H9 (cell line): ENCODE data around the gene CUBN. TPM values are rescaled to one million over a fixed set of nuclear protein-coding genes. Genes with fewer than 3 reads are reported as not detected.

ENCODE experiments used
- DNase-seq: peaks from one replicate; pipeline ENCODE4 v3.0.0-alpha.2; 2017
- H2AFZ ChIP-seq: one replicate; pipeline ENCODE4 v1.6.1; 2013; ENCODE audit warnings: mild to moderate bottlenecking, low read length, control low read depth, moderate library complexity
- H2AK5ac ChIP-seq: 2 replicates; pipeline ENCODE4 v1.6.1; 2013; ENCODE audit warnings: low read length, control low read depth, mixed read lengths; ENCODE audit not compliant: insufficient read length
- H2BK120ac ChIP-seq: one replicate; pipeline ENCODE4 v1.6.1; 2013; ENCODE audit warnings: low read depth, mild to moderate bottlenecking, low read length, control low read depth, inconsistent platforms; ENCODE audit not compliant: poor library complexity, severe bottlenecking
- H2BK12ac ChIP-seq: 2 replicates; pipeline ENCODE4 v1.6.1; 2013; ENCODE audit warnings: low read length, control low read depth, mixed read lengths, low read depth; ENCODE audit not compliant: insufficient read length
- H2BK15ac ChIP-seq: 2 replicates; pipeline ENCODE4 v1.6.1; 2013; ENCODE audit warnings: low read depth, low read length, control low read depth
- H2BK20ac ChIP-seq: one replicate; pipeline ENCODE4 v1.6.1; 2013; ENCODE audit warnings: low read depth, mild to moderate bottlenecking, low read length, control low read depth, inconsistent platforms; ENCODE audit not compliant: poor library complexity, severe bottlenecking
- H2BK5ac ChIP-seq: 2 replicates; pipeline ENCODE4 v1.6.1; 2013; ENCODE audit warnings: low read length, control low read depth, mixed read lengths; ENCODE audit not compliant: insufficient read length
- H3K14ac ChIP-seq: 2 replicates; pipeline ENCODE4 v1.6.1; 2013; ENCODE audit warnings: low read length, control low read depth; ENCODE audit not compliant: insufficient read depth
- H3K18ac ChIP-seq: 2 replicates; pipeline ENCODE4 v1.6.1; 2013; ENCODE audit warnings: low read depth, mild to moderate bottlenecking, mixed read lengths, low read length, control low read depth; ENCODE audit not compliant: insufficient read length
- H3K23ac ChIP-seq: 2 replicates; pipeline ENCODE4 v1.6.1; 2013; ENCODE audit warnings: low read length, control low read depth, mixed read lengths, low read depth; ENCODE audit not compliant: insufficient read length
- H3K23me2 ChIP-seq: 2 replicates; pipeline ENCODE4 v1.6.1; 2013; ENCODE audit warnings: low read depth, mild to moderate bottlenecking, mixed read lengths, low read length, control low read depth; ENCODE audit not compliant: insufficient read length, poor library complexity, severe bottlenecking
- H3K27ac ChIP-seq: 2 replicates; pipeline ENCODE4 v1.5.1; 2013; ENCODE audit warnings: low read length, control low read depth, mixed read lengths, low read depth; ENCODE audit not compliant: insufficient read length
- H3K27me3 ChIP-seq: 2 replicates; pipeline ENCODE4 v1.6.1; 2013; ENCODE audit warnings: low read length, control low read depth, inconsistent platforms; ENCODE audit not compliant: insufficient read depth
- H3K4ac ChIP-seq: 2 replicates; pipeline ENCODE4 v1.6.1; 2013; ENCODE audit warnings: low read depth, mild to moderate bottlenecking, control low read depth, inconsistent platforms, low read length, moderate library complexity
- H3K4me1 ChIP-seq: 2 replicates; pipeline ENCODE4 v1.6.1; 2013; ENCODE audit warnings: low read length, control low read depth, inconsistent platforms; ENCODE audit not compliant: insufficient read depth
- H3K4me2 ChIP-seq: 2 replicates; pipeline ENCODE4 v1.6.1; 2013; ENCODE audit warnings: low read length, control low read depth, mixed read lengths; ENCODE audit not compliant: insufficient read length, insufficient read depth
- H3K56ac ChIP-seq: 2 replicates; pipeline ENCODE4 v1.6.1; 2013; ENCODE audit warnings: low read depth, mild to moderate bottlenecking, mixed read lengths, low read length, control low read depth; ENCODE audit not compliant: insufficient read length
- H3K79me1 ChIP-seq: 2 replicates; pipeline ENCODE4 v1.6.1; 2013; ENCODE audit warnings: low read depth, mild to moderate bottlenecking, moderate library complexity, low read length, control low read depth, inconsistent platforms; ENCODE audit not compliant: insufficient read depth, poor library complexity, severe bottlenecking
- H3K79me2 ChIP-seq: 2 replicates; pipeline ENCODE4 v1.6.1; 2013; ENCODE audit warnings: low read length, control low read depth, inconsistent platforms; ENCODE audit not compliant: insufficient read depth
- H3K9ac ChIP-seq: 2 replicates; pipeline ENCODE4 v1.6.1; 2013; ENCODE audit warnings: low read length, control low read depth, mixed read lengths; ENCODE audit not compliant: insufficient read length; ENCODE audit errors: extremely low read depth
- H3K9me3 ChIP-seq: one replicate; pipeline ENCODE4 v1.6.1; 2013; ENCODE audit warnings: low read depth, low read length, inconsistent platforms; ENCODE audit not compliant: control insufficient read depth
- H3T11ph ChIP-seq: one replicate; pipeline ENCODE4 v1.6.1; 2013; ENCODE audit warnings: mild to moderate bottlenecking, low read length, control low read depth, inconsistent platforms
- H4K20me1 ChIP-seq: one replicate; pipeline ENCODE4 v1.6.1; 2013; ENCODE audit not compliant: control insufficient read depth, insufficient read length, insufficient read depth
- H4K5ac ChIP-seq: 2 replicates; pipeline ENCODE4 v1.6.1; 2013; ENCODE audit warnings: low read depth, mild to moderate bottlenecking, mixed read lengths, low read length, control low read depth; ENCODE audit not compliant: insufficient read length
- H4K8ac ChIP-seq: replicated peaks from 2 replicates; pipeline ENCODE4 v1.6.1; 2013; ENCODE audit warnings: low read length, control low read depth, mixed read lengths, low read depth; ENCODE audit not compliant: insufficient read length
- H4K91ac ChIP-seq: 2 replicates; pipeline ENCODE4 v1.6.1; 2013; ENCODE audit warnings: low read depth, mild to moderate bottlenecking, moderate library complexity, mixed read lengths, low read length, control low read depth; ENCODE audit not compliant: insufficient read length
- H3K27ac Mint-ChIP-seq, 3 experiments: 2 replicates in 2 of 3; 3 replicates in 1 of 3; pipeline ENCODE4 v1.8.0; 2020 to 2021; ENCODE audit warnings: mixed read lengths in 3 of 3, mild to moderate bottlenecking in 1 of 3, moderate library complexity in 1 of 3
- H3K27me3 Mint-ChIP-seq: 2 replicates; pipeline ENCODE4 v1.8.0; 2021; ENCODE audit warnings: low read depth, mild to moderate bottlenecking, moderate library complexity, mixed read lengths
- H3K36me3 Mint-ChIP-seq, 3 experiments: 2 replicates in 2 of 3; 3 replicates in 1 of 3; pipeline ENCODE4 v1.8.0; 2020 to 2021; ENCODE audit warnings: low read depth in 3 of 3, mixed read lengths in 3 of 3; ENCODE audit not compliant: insufficient read depth in 1 of 3
- H3K4me1 Mint-ChIP-seq, 2 experiments: 2 replicates each; pipeline ENCODE4 v1.8.0; 2020; ENCODE audit warnings: mixed read lengths in 2 of 2
- H3K4me3 Mint-ChIP-seq, 2 experiments: 2 replicates in 1 of 2; 3 replicates in 1 of 2; pipeline ENCODE4 v1.8.0; 2020 to 2021; ENCODE audit warnings: mild to moderate bottlenecking in 2 of 2, mixed read lengths in 2 of 2, moderate library complexity in 1 of 2
- H3K9me3 Mint-ChIP-seq, 2 experiments: 2 replicates in 1 of 2; 3 replicates in 1 of 2; pipeline ENCODE4 v1.8.0; 2020; ENCODE audit warnings: mild to moderate bottlenecking in 2 of 2, mixed read lengths in 2 of 2, moderate library complexity in 1 of 2
- CTCF ChIP-seq: fragments of 200-600 bp; sonication (generic); conservative IDR thresholded peaks from 3 replicates; pipeline ENCODE4 v1.8.0; 2021; ENCODE audit warnings: antibody characterized with exemption, mild to moderate bottlenecking
- total RNA-seq: library from RNA; stranded (reverse); gene quantifications from 2 replicates; pipeline ENCODE4 v1.2.1, GENCODE V29; 2021

CUBN gene
- total RNA-seq, 1 experiment from 2014 or later: 0.26 TPM

DNA sequence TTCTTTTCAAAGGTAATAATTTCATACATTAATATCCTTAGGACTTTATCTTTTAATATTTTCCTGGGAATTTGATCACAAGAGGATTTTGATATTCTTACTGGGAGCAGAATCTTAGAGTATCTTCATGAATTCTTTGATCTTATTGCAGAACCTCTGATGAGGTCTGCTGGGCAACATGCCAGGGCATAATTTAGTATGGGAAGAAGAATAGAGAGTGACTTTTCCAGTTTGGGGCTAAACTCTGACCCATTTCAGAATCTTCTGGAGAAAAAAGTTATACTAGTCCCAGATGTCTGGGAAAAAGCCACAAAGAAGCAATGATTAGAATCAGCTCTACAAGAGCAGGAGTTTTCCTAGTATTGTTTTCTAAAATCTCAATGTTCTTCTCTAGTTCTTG lies 284.4 kb downstream of the CUBN start:
- Histone ChIP-seq H3T11ph (no peak overlapping the region), H2BK5ac (no peak overlapping the region)

More for the DNA sequence above, 284.4 kb downstream of the CUBN start:
- DNase-seq: no peak
- Mint-ChIP-seq H3K4me1 (peaks cover 9 to 14% of the 10 kb centered on the region in 2 experiments), H3K27me3 (no peaks in the 10 kb centered on the region), H3K4me3 (no peak overlapping the region), H3K36me3 (no peaks in the 10 kb centered on the region), H3K27ac (no peak overlapping the region), H3K9me3 (no peaks in the 10 kb centered on the region; a peak in 1 of 5 replicates)
- Histone ChIP-seq H3K23ac (no peak overlapping the region), H3K4me1 (no peaks in the 10 kb centered on the region), H3K18ac (no peak overlapping the region), H4K5ac (no peak overlapping the region), H3K14ac (no peak overlapping the region), H3K79me2 (no peaks in the 10 kb centered on the region), H3K4ac (no peak overlapping the region), H3K27ac (no peak overlapping the region), H2BK12ac (no peak overlapping the region), H2AFZ (no peak overlapping the region), H4K91ac (no peak overlapping the region), H2AK5ac (no peak overlapping the region), H3K23me2 (no peaks in the 10 kb centered on the region), H2BK15ac (no peak overlapping the region), H3K27me3 (no peaks in the 10 kb centered on the region), H2BK120ac (no peak overlapping the region), H2BK20ac (no peak overlapping the region), H3K56ac (no peak overlapping the region), H4K8ac (no peak overlapping the region), H4K20me1 (no peaks in the 10 kb centered on the region), H3K79me1 (no peaks in the 10 kb centered on the region), H3K9me3 (no peaks in the 10 kb centered on the region), H3K9ac (no peak overlapping the region), H3K4me2 (no peak overlapping the region)
- no peak for TF ChIP-seq CTCF
